ENCODE measurements around the gene DAP. TPM values are rescaled to one million over a fixed set of nuclear protein-coding genes. Genes with fewer than 3 reads are reported as not detected.

DAP gene
- polyA plus RNA-seq, 2 of the 4 experiments (the other 2 are of a cell fraction) = 24.2 to 54.9 TPM

DNA sequence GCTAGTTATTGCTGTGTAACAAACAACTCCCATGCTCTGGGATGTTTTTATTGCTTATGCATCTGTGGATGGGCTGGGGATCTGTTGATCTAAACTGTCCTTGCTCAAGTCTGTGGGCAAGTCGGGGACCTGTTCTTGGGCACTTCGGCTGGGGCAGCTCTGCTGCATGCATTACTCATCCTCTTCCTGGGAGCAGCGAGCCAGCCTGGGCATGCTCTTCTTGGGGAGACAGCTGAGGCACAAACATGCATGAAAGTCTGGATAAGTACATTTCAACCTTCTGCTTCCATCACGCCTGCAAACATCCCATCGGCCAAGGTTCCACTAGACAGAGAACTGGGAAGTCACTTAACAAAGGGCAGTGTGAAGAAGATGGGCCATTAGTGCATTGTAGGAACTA is 130.9 kb downstream of the DAP start:
- CTCF ChIA-PET = interaction anchor here (1.0 to 23.2 kb wide), 6 partner anchors 22 to 179 kb away, joined by 3 to 479 read pairs (median 16); no protein-coding TSS in a partner anchor
- DNase-seq (ENCODE audit: low read depth in 1 of 2, low spot score in 1 of 2) (no peak), FAIRE-seq (no peak), ATAC-seq (no peak)
- TF ChIP-seq PHF8 (IDR thresholded peaks at IDR 0.05; ENCODE audit: borderline replicate concordance, low read depth) = no peak
- TF ChIP-seq JUNB (IDR thresholded peaks at IDR 0.05) = no peak
- TF ChIP-seq RNF2 (IDR thresholded peaks at IDR 0.05; ENCODE audit: borderline replicate concordance, low read depth) = no peak
- TF ChIP-seq KDM1A (IDR thresholded peaks at IDR 0.05; ENCODE audit: low read depth) = no peak
- H3K27ac ChIP-seq = no peak overlapping the region
- H3K4me3 ChIP-seq = no peak overlapping the region
- 95% methylated on average over 5 of the region's 5 CpGs for WGBS (ENCODE audit: missing lambda C conversion rate)
- no peaks in the 10 kb centered on the region for H3K9me3 ChIP-seq
- no peak overlapping the region for H3K4me2 ChIP-seq
- POLR2A ChIA-PET = no interaction called here
- peaks cover 19% of the 10 kb centered on the region for H3K4me1 ChIP-seq

DNA sequence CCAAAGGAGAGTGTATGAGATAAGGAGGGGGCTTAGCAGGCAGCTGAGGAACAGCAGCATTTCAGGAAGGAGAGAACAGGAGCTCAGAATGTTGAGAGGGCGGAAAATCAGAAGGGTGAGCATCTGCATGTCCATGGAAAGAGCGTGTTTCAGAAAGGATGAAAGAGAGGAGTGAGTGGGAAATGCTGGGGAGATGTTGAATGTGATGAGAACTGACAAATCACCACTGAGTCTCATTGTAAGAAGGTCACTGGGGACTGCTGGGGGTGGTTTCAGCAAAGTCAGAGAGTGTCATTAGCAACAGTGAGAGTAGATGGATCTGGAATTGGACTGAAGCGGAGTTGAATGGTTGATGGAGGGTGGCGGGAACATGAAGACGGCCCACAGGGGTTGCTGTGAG is 131.4 kb downstream of the DAP start:
- ChIA-PET CTCF (interaction anchor here (1.0 to 23.2 kb wide), 13 partner anchors 12 to 178 kb away, joined by 3 to 479 read pairs (median 14); no protein-coding TSS in a partner anchor), POLR2A (no interaction called here)
- H3K9me3 ChIP-seq = no peaks in the 10 kb centered on the region
- H3K4me2 ChIP-seq = no peak overlapping the region
- FAIRE-seq = no peak
- H3K4me1 ChIP-seq = peaks cover 19% of the 10 kb centered on the region
- WGBS (ENCODE audit: missing lambda C conversion rate) = 87% methylated on average over 5 of the region's 5 CpGs
- H3K27ac ChIP-seq = no peak overlapping the region
- TF ChIP-seq SREBF2 (IDR thresholded peaks at IDR 0.05) = no peak
- TF ChIP-seq GATA3 (IDR thresholded peaks at IDR 0.05; ENCODE audit: borderline replicate concordance) = no peak
- no peak for TF ChIP-seq TFCP2L1 (CRISPR knock-in tag; IDR thresholded peaks at IDR 0.05)
- ATAC-seq = no peak
- no peak overlapping the region for H3K4me3 ChIP-seq
- no peak for DNase-seq (ENCODE audit: low read depth in 1 of 2, low spot score in 1 of 2)

Small RNA genes within 50 kb of the gene (small RNA-seq; reads per million reads assigned to genes)
- 0 reads per million in 6 experiments for gene AC012629.4

Other genes starting within 250 kb of the DAP start
- 6.9 and 8.2 TPM in 2 replicates for gene ANKRD33B, start 197.2 kb downstream of the DAP start, polyA plus RNA-seq (2011; rRNA removed)
- 4.0 to 7.1 TPM (median 4.4 TPM) in 3 replicates for gene ANKRD33B, start 197.2 kb downstream of the DAP start, polyA plus RNA-seq (2017; fragmentation: RNase III; extraction: RNeasy Plus Mini Kit Qiagen cat#74134 plus additional on column Dnase treatment)

All from A549 (cell line).